Adipose tissue (tissue), 3 donors: ENCODE data around the gene LPGAT1. TPM values are rescaled to one million over a fixed set of nuclear protein-coding genes. Genes with fewer than 3 reads are reported as not detected.
"Not testable (repeated sequence)": the region's sequence is repeated elsewhere in the genome, so short reads cannot be mapped to it uniquely, and the experiment has no call there.

Experiments used
- H3K27ac ChIP-seq: one replicate; pipeline ENCODE4 v1.5.1; 2013; ENCODE audit warnings: low read depth, low read length
- WGBS, 3 donors: extraction: QIAGEN DNeasy Blood & Tissue Kit; methylation state at CpG; one replicate each; pipeline ENCODE4 v1.1.7; 2013; 5-methylcytosine and 5-hydroxymethylcytosine counted together
- polyA plus RNA-seq, 3 donors: library from polyadenylated mRNA; stranded (reverse); fragments of 200-250 nt; gene quantifications; one replicate each; pipeline ENCODE4 v1.2.3, GENCODE V29; 2013
- donor health status: healthy with polysubstance abuse.
- donor health status: Bipolar disorder and iron deficiency.
- donor health status: healthy.

Gene LPGAT1
- polyA plus RNA-seq, 3 donors, result 6.0 to 13.0 (median 10.5) TPM

GRCh38 chr1:211724687-211725196 is 105.8 kb downstream of the LPGAT1 start:
- WGBS, 3 donors, result 33 to 53% (median 44%) methylated on average over 11 of the region's 11 CpGs
- no peak overlapping the region for H3K27ac ChIP-seq

GRCh38 chr1:211723273-211723672 is 107.3 kb downstream of the LPGAT1 start:
- no peak overlapping the region for H3K27ac ChIP-seq
- WGBS, 3 donors, result 84 to 89% (median 87%) methylated on average over 5 of the region's 5 CpGs

GRCh38 chr1:211722277-211723175 is 108.0 kb downstream of the LPGAT1 start:
- 85 to 94% (median 94%) methylated on average over 6 of the region's 6 CpGs for WGBS, 3 donors
- no peak overlapping the region for H3K27ac ChIP-seq

GRCh38 chr1:211716555-211716954 is 114.0 kb downstream of the LPGAT1 start:
- not testable (repeated sequence) for H3K27ac ChIP-seq
- WGBS, 3 donors, result 88 to 97% (median 93%) methylated on average over 4 of the region's 4 CpGs

GRCh38 chr1:211715971-211716370 is 114.6 kb downstream of the LPGAT1 start:
- no peak overlapping the region for H3K27ac ChIP-seq
- 74 to 88% (median 74%) methylated on average over 2 of the region's 2 CpGs for WGBS, 3 donors

GRCh38 chr1:211714154-211714553 is 116.4 kb downstream of the LPGAT1 start:
- no peak overlapping the region for H3K27ac ChIP-seq
- WGBS, 3 donors, result 67 to 83% (median 71%) methylated on average over 5 of the region's 5 CpGs

GRCh38 chr1:211713231-211713630 is 117.3 kb downstream of the LPGAT1 start:
- H3K27ac ChIP-seq, result no peak overlapping the region
- 87 to 93% (median 93%) methylated on average over 10 of the region's 10 CpGs for WGBS, 3 donors

GRCh38 chr1:211711315-211711705 is 119.3 kb downstream of the LPGAT1 start:
- WGBS, 3 donors, result 88 to 93% (median 92%) methylated on average over 4 of the region's 4 CpGs

GRCh38 chr1:211710566-211711314 is 119.8 kb downstream of the LPGAT1 start:
- 74 to 82% (median 78%) methylated on average over 6 of the region's 6 CpGs for WGBS, 3 donors
- H3K27ac ChIP-seq, result no peak overlapping the region

More at GRCh38 chr1:211711315-211711705, 119.3 kb downstream of the LPGAT1 start:
- H3K27ac ChIP-seq, result no peak overlapping the region

GRCh38 chr1:211708926-211709325 is 121.6 kb downstream of the LPGAT1 start:
- no peak overlapping the region for H3K27ac ChIP-seq
- 77 to 89% (median 82%) methylated on average over 4 of the region's 4 CpGs for WGBS, 3 donors

GRCh38 chr1:211708006-211708405 is 122.6 kb downstream of the LPGAT1 start:
- WGBS, 3 donors, result 87 to 93% (median 87%) methylated on average over 6 of the region's 6 CpGs
- no peak overlapping the region for H3K27ac ChIP-seq

- 72 to 82% (median 80%) methylated on average over 6 of the region's 6 CpGs for WGBS, 3 donors
- no peak overlapping the region for H3K27ac ChIP-seq
These were observed 125.0 kb downstream of the LPGAT1 start for GRCh38 chr1:211705467-211706091.

- 87 to 99% (median 92%) methylated on average over 3 of the region's 3 CpGs for WGBS, 3 donors
- H3K27ac ChIP-seq, result no peak overlapping the region
These were observed 126.0 kb downstream of the LPGAT1 start for GRCh38 chr1:211704543-211704942.

- no peak overlapping the region for H3K27ac ChIP-seq
- 49 to 79% (median 75%) methylated on average over 11 of the region's 11 CpGs for WGBS, 3 donors
These were observed 126.6 kb downstream of the LPGAT1 start for GRCh38 chr1:211703812-211704537.

- WGBS, 3 donors, result 88 to 92% (median 89%) methylated on average over 6 of the region's 6 CpGs
- no peak overlapping the region for H3K27ac ChIP-seq
These were observed 128.8 kb downstream of the LPGAT1 start for GRCh38 chr1:211701733-211702132.

GRCh38 chr1:211699059-211699458 is 131.5 kb downstream of the LPGAT1 start:
- WGBS, 3 donors, result 68 to 76% (median 69%) methylated on average over 16 of the region's 16 CpGs
- H3K27ac ChIP-seq, result no peak overlapping the region

- 14 to 17% (median 16%) methylated on average over 27 to 29 of the region's 29 CpGs for WGBS, 3 donors
- no peak overlapping the region for H3K27ac ChIP-seq
These were observed 132.2 kb downstream of the LPGAT1 start for GRCh38 chr1:211698161-211699026.
